ENCODE measurements around the gene LUZP2.

LUZP2 gene

DNA sequence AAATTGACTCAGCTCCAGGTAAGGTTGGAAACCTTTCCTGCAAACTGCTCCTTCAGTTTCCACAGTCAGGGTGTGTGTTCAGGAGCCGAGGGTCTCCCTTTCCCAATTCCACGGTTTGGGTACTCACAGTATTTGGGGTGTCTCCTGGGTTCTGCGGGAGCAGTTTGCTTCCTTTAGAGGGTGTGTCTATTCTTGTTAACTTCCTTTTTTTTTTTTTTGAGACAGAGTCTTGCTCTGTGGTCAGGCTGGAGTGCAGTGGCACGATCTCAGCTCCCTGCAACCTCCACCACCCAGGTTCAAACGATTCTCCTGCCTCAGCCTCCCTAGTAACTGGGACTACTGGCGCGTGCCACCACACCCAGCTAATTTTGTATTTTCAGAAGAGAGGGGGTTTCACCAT, 251.4 kb downstream of the LUZP2 start:
- Histone ChIP-seq H3K27me3 (replicated peaks; ENCODE audit: insufficient read depth, low read length) (no peaks in the 10 kb centered on the region), H2AFZ (ENCODE audit: low read length) (peak overlapping the region; percentile 73), H3F3A (ENCODE audit: insufficient read depth, low read length) (no peaks in the 10 kb centered on the region), H3K79me2 (ENCODE audit: low read length) (no peaks in the 10 kb centered on the region), H3K4me2 (ENCODE audit: low read depth, low read length) (no peak overlapping the region), H3K9ac (ENCODE audit: low read length) (no peak overlapping the region), H3K9me3 (replicated peaks; ENCODE audit: insufficient read depth, low read length) (no peaks in the 10 kb centered on the region), H3K36me3 (replicated peaks; ENCODE audit: insufficient read depth, low read length) (no peaks in the 10 kb centered on the region), H4K20me1 (ENCODE audit: insufficient read depth, low read length) (no peaks in the 10 kb centered on the region), H3K4me1 (ENCODE audit: low read length) (peaks cover 17% of the 10 kb centered on the region), H3K4me3 (ENCODE audit: low read length) (no peak overlapping the region), H3K27ac (ENCODE audit: low read length) (no peak overlapping the region), H3K9me2 (replicated peaks; ENCODE audit: insufficient read depth, low read length) (no peaks in the 10 kb centered on the region)
- no peak for TF ChIP-seq EZH2phosphoT487 (IDR thresholded peaks at IDR 0.05; ENCODE audit: low read length)
- no peak for TF ChIP-seq EZH2 (optimal IDR thresholded peaks at IDR 0.05; ENCODE audit: low read depth, low read length)
- TF ChIP-seq, protein P1, sequence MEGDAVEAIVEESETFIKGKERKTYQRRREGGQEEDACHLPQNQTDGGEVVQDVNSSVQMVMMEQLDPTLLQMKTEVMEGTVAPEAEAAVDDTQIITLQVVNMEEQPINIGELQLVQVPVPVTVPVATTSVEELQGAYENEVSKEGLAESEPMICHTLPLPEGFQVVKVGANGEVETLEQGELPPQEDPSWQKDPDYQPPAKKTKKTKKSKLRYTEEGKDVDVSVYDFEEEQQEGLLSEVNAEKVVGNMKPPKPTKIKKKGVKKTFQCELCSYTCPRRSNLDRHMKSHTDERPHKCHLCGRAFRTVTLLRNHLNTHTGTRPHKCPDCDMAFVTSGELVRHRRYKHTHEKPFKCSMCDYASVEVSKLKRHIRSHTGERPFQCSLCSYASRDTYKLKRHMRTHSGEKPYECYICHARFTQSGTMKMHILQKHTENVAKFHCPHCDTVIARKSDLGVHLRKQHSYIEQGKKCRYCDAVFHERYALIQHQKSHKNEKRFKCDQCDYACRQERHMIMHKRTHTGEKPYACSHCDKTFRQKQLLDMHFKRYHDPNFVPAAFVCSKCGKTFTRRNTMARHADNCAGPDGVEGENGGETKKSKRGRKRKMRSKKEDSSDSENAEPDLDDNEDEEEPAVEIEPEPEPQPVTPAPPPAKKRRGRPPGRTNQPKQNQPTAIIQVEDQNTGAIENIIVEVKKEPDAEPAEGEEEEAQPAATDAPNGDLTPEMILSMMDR (IDR thresholded peaks at IDR 0.05; ENCODE audit: low read length), result no peak
- no peak for DNase-seq

DNA sequence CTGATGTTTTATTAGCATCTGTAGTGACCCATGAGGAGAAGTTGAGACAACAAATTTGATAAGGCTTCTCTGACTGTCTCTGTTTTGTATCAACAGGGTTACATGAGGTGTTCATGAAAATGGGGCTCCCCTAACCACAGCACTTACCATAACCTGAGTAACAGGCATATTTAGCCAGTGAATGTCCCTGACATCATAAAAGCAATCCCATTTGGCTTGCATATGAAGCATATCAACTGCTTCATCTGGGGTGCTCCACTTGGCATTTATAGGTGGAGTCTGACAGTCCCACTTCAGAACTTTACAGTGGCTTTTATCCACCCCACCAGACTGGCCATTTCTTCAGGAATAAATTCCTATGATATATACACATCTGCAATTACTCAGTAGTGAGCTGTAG, 257.6 kb downstream of the LUZP2 start:
- Histone ChIP-seq H2AFZ (ENCODE audit: low read length) (no peak overlapping the region), H3K9me2 (replicated peaks; ENCODE audit: insufficient read depth, low read length) (no peaks in the 10 kb centered on the region), H3K27ac (ENCODE audit: low read length) (no peak overlapping the region), H3K27me3 (replicated peaks; ENCODE audit: insufficient read depth, low read length) (no peaks in the 10 kb centered on the region), H3K9me3 (replicated peaks; ENCODE audit: insufficient read depth, low read length) (no peaks in the 10 kb centered on the region), H3K4me3 (ENCODE audit: low read length) (no peak overlapping the region), H4K20me1 (ENCODE audit: insufficient read depth, low read length) (no peaks in the 10 kb centered on the region), H3K36me3 (replicated peaks; ENCODE audit: insufficient read depth, low read length) (no peaks in the 10 kb centered on the region), H3K4me2 (ENCODE audit: low read depth, low read length) (no peak overlapping the region), H3F3A (ENCODE audit: insufficient read depth, low read length) (no peaks in the 10 kb centered on the region), H3K79me2 (ENCODE audit: low read length) (no peaks in the 10 kb centered on the region), H3K9ac (ENCODE audit: low read length) (no peak overlapping the region), H3K4me1 (ENCODE audit: low read length) (0 out of 2 replicates have a peak, but pooled peaks cover 2% of the 10 kb centered on the region)
- TF ChIP-seq EZH2phosphoT487 (IDR thresholded peaks at IDR 0.05; ENCODE audit: low read length) (no peak), EZH2 (optimal IDR thresholded peaks at IDR 0.05; ENCODE audit: low read depth, low read length) (no peak)
- TF ChIP-seq, protein P1 (IDR thresholded peaks at IDR 0.05; ENCODE audit: low read length), result no peak
- DNase-seq, result no peak

DNA sequence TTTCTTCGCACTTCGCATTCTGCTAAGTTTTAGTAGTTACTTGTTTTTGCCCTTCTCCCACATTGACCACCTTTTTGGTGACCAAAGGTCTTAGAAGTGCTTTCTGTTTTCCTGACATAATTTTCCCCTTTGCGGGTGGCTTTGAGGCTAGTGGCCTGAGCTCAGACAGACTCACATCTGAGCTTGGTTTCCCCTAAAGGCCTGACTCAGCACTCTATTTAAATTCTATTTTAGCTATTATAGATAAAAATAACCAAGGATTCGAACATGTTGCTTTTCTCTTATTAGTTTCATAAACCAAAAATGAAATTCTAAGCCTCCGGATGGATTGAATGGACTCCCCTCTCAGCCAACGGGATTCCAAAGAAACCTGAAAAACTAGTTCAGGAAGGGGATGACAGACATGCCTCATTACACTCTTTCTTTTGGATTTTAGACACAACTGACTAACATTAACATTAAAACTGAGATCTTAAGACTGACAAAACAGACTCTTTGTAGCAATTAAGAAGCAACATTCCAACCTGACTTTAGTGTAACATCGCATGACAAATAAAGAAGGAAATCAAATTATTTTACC, 258.5 kb downstream of the LUZP2 start:
- no peaks in the 10 kb centered on the region for H3K27me3 ChIP-seq (replicated peaks; ENCODE audit: insufficient read depth, low read length)
- no peak overlapping the region for H2AFZ ChIP-seq (ENCODE audit: low read length)
- no peaks in the 10 kb centered on the region for H4K20me1 ChIP-seq (ENCODE audit: insufficient read depth, low read length)
- H3K9ac ChIP-seq (ENCODE audit: low read length), result no peak overlapping the region
- no peaks in the 10 kb centered on the region for H3K36me3 ChIP-seq (replicated peaks; ENCODE audit: insufficient read depth, low read length)
- no peak for TF ChIP-seq EZH2phosphoT487 (IDR thresholded peaks at IDR 0.05; ENCODE audit: low read length)
- TF ChIP-seq, protein P1 (IDR thresholded peaks at IDR 0.05; ENCODE audit: low read length), result no peak
- no peak for TF ChIP-seq EZH2 (optimal IDR thresholded peaks at IDR 0.05; ENCODE audit: low read depth, low read length)
- no peak overlapping the region for H3K4me3 ChIP-seq (ENCODE audit: low read length)
- no peak overlapping the region for H3K4me2 ChIP-seq (ENCODE audit: low read depth, low read length)
- no peaks in the 10 kb centered on the region for H3K9me3 ChIP-seq (replicated peaks; ENCODE audit: insufficient read depth, low read length)
- H3F3A ChIP-seq (ENCODE audit: insufficient read depth, low read length), result no peaks in the 10 kb centered on the region
- 0 out of 2 replicates have a peak, but pooled peaks cover 2% of the 10 kb centered on the region for H3K4me1 ChIP-seq (ENCODE audit: low read length)
- no peaks in the 10 kb centered on the region for H3K9me2 ChIP-seq (replicated peaks; ENCODE audit: insufficient read depth, low read length)
- H3K79me2 ChIP-seq (ENCODE audit: low read length), result no peaks in the 10 kb centered on the region
- DNase-seq, result no peak
- H3K27ac ChIP-seq (ENCODE audit: low read length), result no peak overlapping the region
